ENCODE results near the gene NME3. TPM values are rescaled to one million over a fixed set of nuclear protein-coding genes. Genes with fewer than 3 reads are reported as not detected.
A peak's percentile ranks its signal among the peaks of the same experiment; 100 is the strongest.

The NME3 gene
- total and polyA plus RNA-seq, 2 of the 4 experiments (the other 2 are of a cell fraction), result 12.7 to 41.2 TPM

GRCh38 chr16:1768767-1769401 lies 2.5 kb downstream of the NME3 start:
- Histone ChIP-seq H2BK15ac (ENCODE audit: low read depth, low read length) (no peak overlapping the region), H2AK9ac (replicated peaks; ENCODE audit: low read depth, low read length, poor library complexity) (no peak overlapping the region), H2BK5ac (ENCODE audit: low read depth, low read length, poor library complexity, severe bottlenecking) (no peak overlapping the region), H3K18ac (ENCODE audit: low read depth, low read length) (no peak overlapping the region), H3K9ac (ENCODE audit: low read depth, low read length) (no peak overlapping the region), H4K5ac (ENCODE audit: low read depth, low read length) (no peak overlapping the region), H2AFZ (replicated peaks; ENCODE audit: low read length, poor library complexity) (no peak overlapping the region), H3K4me2 (ENCODE audit: low read depth, low read length) (no peak overlapping the region), H4K20me1 (ENCODE audit: insufficient read depth, low read length) (peaks cover 25% of the 10 kb centered on the region), H3K9me1 (ENCODE audit: insufficient read depth, low read length) (no peaks in the 10 kb centered on the region), H3K27ac (ENCODE audit: insufficient read depth, low read length) (no peak overlapping the region), H3K4me3 (ENCODE audit: insufficient read depth, low read depth, low read length) (no peak overlapping the region), H4K91ac (ENCODE audit: insufficient read depth, low read depth, low read length) (no peak overlapping the region), H2BK120ac (ENCODE audit: low read depth, low read length) (no peak overlapping the region), H2BK20ac (ENCODE audit: low read depth, low read length) (no peak overlapping the region), H2AK5ac (ENCODE audit: low read depth, low read length) (no peak overlapping the region), H3K27me3 (ENCODE audit: control insufficient read depth, insufficient read depth, low read length) (no peaks in the 10 kb centered on the region), H3K56ac (ENCODE audit: extremely low read depth, insufficient read depth, low read length) (no peak overlapping the region), H3K36me3 (ENCODE audit: control insufficient read depth, insufficient read depth, low read length) (peaks cover 54% of the 10 kb centered on the region), H3K79me1 (ENCODE audit: low read depth in 1 of 2, low read length in 2 of 2) (peaks cover 7 to 32% of the 10 kb centered on the region in 2 experiments; a peak in 3 of 4 replicates), H3K14ac (replicated peaks; ENCODE audit: low read depth, low read length) (no peak overlapping the region), H3K4ac (ENCODE audit: low read depth, low read length) (no peak overlapping the region), H4K8ac (ENCODE audit: low read depth in 2 of 2, low read length in 2 of 2) (no peak overlapping the region), H3K9me3 (ENCODE audit: control insufficient read depth, insufficient read depth, low read length) (no peaks in the 10 kb centered on the region), H3K23ac (ENCODE audit: low read depth, low read length) (no peak overlapping the region), H3K4me1 (ENCODE audit: control insufficient read depth, insufficient read depth, low read length) (peaks cover 5% of the 10 kb centered on the region)
- intact Hi-C loops (cut with micrococcal nuclease) (no loop called here), dilution Hi-C loops (cut with HindIII; ENCODE audit: low sequenced_read_pairs, unreplicated experiment) (no loop called here), in situ Hi-C loops (cut with MboI; ENCODE audit: low sequenced_read_pairs) (no loop called here)
- 88% methylated on average over 6 of the region's 26 CpGs; no CpG with 5 or more reads in 1 of the 2 experiments for WGBS, 2 experiments (ENCODE audit: extremely low coverage in 2 of 2, insufficient read length in 1 of 2)
- POLR2A ChIA-PET (ENCODE audit: unreplicated experiment), result no interaction called here
- ATAC-seq (ENCODE audit: low read depth) (no peak), DNase-seq (no peak)
- TF ChIP-seq CTCF (conservative IDR thresholded peaks at IDR 0.05; ENCODE audit: low read depth, low read length), result no peak
- TF ChIP-seq CHD1 (IDR thresholded peaks at IDR 0.05; ENCODE audit: low read depth, low read length), result no peak
- no peak for TF ChIP-seq CEBPB (IDR thresholded peaks at IDR 0.05; ENCODE audit: low read depth, low read length)
- TF ChIP-seq MAZ (IDR thresholded peaks at IDR 0.05; ENCODE audit: borderline replicate concordance, low read depth, low read length), result no peak
- TF ChIP-seq USF2 (IDR thresholded peaks at IDR 0.05; ENCODE audit: low read depth, low read length), result no peak
- no peak for TF ChIP-seq ELK1 (IDR thresholded peaks at IDR 0.05; ENCODE audit: borderline replicate concordance, low read depth, low read length)
- TF ChIP-seq MAFK (IDR thresholded peaks at IDR 0.05; ENCODE audit: low read depth, low read length), result no peak
- TF ChIP-seq POLR2A (IDR thresholded peaks at IDR 0.05; ENCODE audit: low read depth, low read length), result no peak
- TF ChIP-seq FOS (IDR thresholded peaks at IDR 0.05; ENCODE audit: low read depth, low read length), result no peak
- TF ChIP-seq BHLHE40 (IDR thresholded peaks at IDR 0.05; ENCODE audit: low read depth, low read length), result no peak
- no peak for TF ChIP-seq SMC3 (IDR thresholded peaks at IDR 0.05; ENCODE audit: low read depth, low read length)
- no peak for TF ChIP-seq MXI1 (IDR thresholded peaks at IDR 0.05; ENCODE audit: borderline replicate concordance, low read depth, low read length)
- no peak for TF ChIP-seq RFX5 (IDR thresholded peaks at IDR 0.05; ENCODE audit: low read depth, low read length)
- TF ChIP-seq RAD21 (IDR thresholded peaks at IDR 0.05; ENCODE audit: low read length), result no peak
- no peak for TF ChIP-seq NFE2L2 (IDR thresholded peaks at IDR 0.05; ENCODE audit: low read depth, low read length)
- TF ChIP-seq RCOR1 (IDR thresholded peaks at IDR 0.05; ENCODE audit: insufficient replicate concordance, low read length), result no peak
- CTCF ChIA-PET, result no interaction called here
- TSS peak; percentile 57 for BruUV-seq (replicated peaks)
